Measurements from ENCODE around the gene OSBP2. TPM values are rescaled to one million over a fixed set of nuclear protein-coding genes. Genes with fewer than 3 reads are reported as not detected.

OSBP2 gene
- total and polyA plus RNA-seq, 2 of the 13 experiments (the other 11 are each of a cell fraction or from before 2014, with no cell fraction given), result 5.0 to 7.7 TPM

GRCh38 chr22:30803679-30804078, 109.0 kb downstream of the OSBP2 start:
- no peaks in the 10 kb centered on the region for H3K9me3 ChIP-seq (ENCODE audit: low read length)
- H3K4me1 ChIP-seq (ENCODE audit: insufficient read depth, low read length), result no peaks in the 10 kb centered on the region
- BruUV-seq (replicated peaks), result no TSS peak
- ATAC-seq (no peak), FAIRE-seq (no peak), DNase-seq (ENCODE audit: low spot score) (no peak)
- no peak overlapping the region for H3K4me3 ChIP-seq (replicated peaks in 1 of 3; ENCODE audit: insufficient read depth in 1 of 3, low read depth in 2 of 3, low read length in 3 of 3)
- H4K20me1 ChIP-seq (ENCODE audit: insufficient read depth, low read length), result peaks cover 13% of the 10 kb centered on the region; the same call in 1 of the 2 replicates
- no peaks in the 10 kb centered on the region for H3K36me3 ChIP-seq (replicated peaks in 1 of 2; ENCODE audit: control insufficient read depth in 1 of 2, insufficient read depth in 2 of 2, low read length in 2 of 2)
- H3K4me2 ChIP-seq (ENCODE audit: low read depth, low read length), result no peak overlapping the region
- no peaks in the 10 kb centered on the region for H3K79me2 ChIP-seq (ENCODE audit: insufficient read depth, low read length)
- no peak overlapping the region for H3K27ac ChIP-seq (ENCODE audit: extremely low read length, insufficient read depth, low read length)
- H3K27me3 ChIP-seq (ENCODE audit: control insufficient read depth in 1 of 2, insufficient read depth in 2 of 2, low read length in 2 of 2), result peaks cover 0 to 40% of the 10 kb centered on the region in 2 experiments; a peak in 3 of 5 replicates
- no peak overlapping the region for H3K9ac ChIP-seq (ENCODE audit: insufficient read depth, low read depth, low read length)
- POLR2A ChIA-PET, result no interaction called here
- intact Hi-C loops (cut with micrococcal nuclease; ENCODE audit: unreplicated experiment) (no loop called here), in situ Hi-C loops (cut with HindIII; ENCODE audit: extremely low pct_ligation_motif_present, low pct_unique_long_range_greater_than_20kb) (no loop called here)
- CTCF ChIA-PET (ENCODE audit: low intra/inter-chr PET ratio, low total read pairs), result no interaction called here
- no peak overlapping the region for H2AFZ ChIP-seq (ENCODE audit: low read length)
- no CpG with 5 or more reads among the region's 5 CpGs for WGBS (ENCODE audit: low lambda C conversion rate)
- TF ChIP-seq KDM2A (CRISPR knock-in tag; IDR thresholded peaks at IDR 0.05; ENCODE audit: borderline replicate concordance, low read depth), result no peak
- no peak for TF ChIP-seq PHF8 (CRISPR knock-in tag; IDR thresholded peaks at IDR 0.05)
- TF ChIP-seq RFX3 (CRISPR knock-in tag; IDR thresholded peaks at IDR 0.05), result no peak
- TF ChIP-seq CBX1 (IDR thresholded peaks at IDR 0.05; ENCODE audit: low read depth), result no peak
- no peak for TF ChIP-seq KAT7 (CRISPR knock-in tag; IDR thresholded peaks at IDR 0.05; ENCODE audit: borderline replicate concordance)
- TF ChIP-seq NFYC (CRISPR knock-in tag; IDR thresholded peaks at IDR 0.05), result no peak
- TF ChIP-seq ZBTB25 (CRISPR knock-in tag; IDR thresholded peaks at IDR 0.05), result no peak
- TF ChIP-seq AHDC1 (CRISPR knock-in tag; IDR thresholded peaks at IDR 0.05; ENCODE audit: borderline replicate concordance), result no peak
- TF ChIP-seq FOXJ3 (CRISPR knock-in tag; IDR thresholded peaks at IDR 0.05; ENCODE audit: borderline replicate concordance), result no peak
- no peak for TF ChIP-seq MED13 (CRISPR knock-in tag; IDR thresholded peaks at IDR 0.05)
- TF ChIP-seq MXD4 (CRISPR knock-in tag; IDR thresholded peaks at IDR 0.05), result no peak
- TF ChIP-seq ZEB1 (IDR thresholded peaks at IDR 0.05; ENCODE audit: insufficient replicate concordance, low read depth), result no peak
- TF ChIP-seq HIC2 (CRISPR knock-in tag; IDR thresholded peaks at IDR 0.05; ENCODE audit: low read depth), result no peak
- no peak for TF ChIP-seq ELF4 (CRISPR knock-in tag; IDR thresholded peaks at IDR 0.05; ENCODE audit: borderline replicate concordance)
